Measurements from ENCODE around the gene EPSTI1. TPM values are rescaled to one million over a fixed set of nuclear protein-coding genes. Genes with fewer than 3 reads are reported as not detected.

EPSTI1 gene
- total RNA-seq, 6 experiments from 2014 or later, result 2.5 to 9.9 (median 5.2) TPM

- no peak overlapping the region for H3K27ac ChIP-seq
- H3K4me1 ChIP-seq, result no peaks in the 10 kb centered on the region
- no peaks in the 10 kb centered on the region for H3K36me3 ChIP-seq
- no peaks in the 10 kb centered on the region for H3K27me3 ChIP-seq
- no peaks in the 10 kb centered on the region for H3K9me3 ChIP-seq
- intact Hi-C loops (cut with DNase I), result no loop called here
- H3K4me3 ChIP-seq, result no peak overlapping the region
- no peak for DNase-seq
- WGBS (ENCODE audit: insufficient coverage, low coverage, low lambda C conversion rate, missing lambda C conversion rate), result 59% methylated on average over 3 of the region's 3 CpGs
- no peak for ATAC-seq
- no peak for TF ChIP-seq CTCF (IDR thresholded peaks at IDR 0.05)
- no peak for TF ChIP-seq POLR2A (IDR thresholded peaks at IDR 0.05)
These were observed 113.3 kb downstream of the EPSTI1 start for GRCh38 chr13:42878721-42879120.

GRCh38 chr13:42876887-42877545 lies 115.0 kb downstream of the EPSTI1 start:
- WGBS (ENCODE audit: insufficient coverage, low coverage, low lambda C conversion rate, missing lambda C conversion rate), result 46% methylated on average over 6 of the region's 6 CpGs
- H3K36me3 ChIP-seq, result no peaks in the 10 kb centered on the region
- ATAC-seq, result no peak
- H3K27me3 ChIP-seq, result no peaks in the 10 kb centered on the region
- no peak for TF ChIP-seq CTCF (IDR thresholded peaks at IDR 0.05)
- TF ChIP-seq POLR2A (IDR thresholded peaks at IDR 0.05), result no peak
- H3K4me3 ChIP-seq, result no peak overlapping the region
- intact Hi-C loops (cut with DNase I), result no loop called here
- no peaks in the 10 kb centered on the region for H3K9me3 ChIP-seq
- no peak overlapping the region for H3K27ac ChIP-seq
- H3K4me1 ChIP-seq, result no peaks in the 10 kb centered on the region
- DNase-seq, result no peak

GRCh38 chr13:42876270-42876714 lies 115.7 kb downstream of the EPSTI1 start:
- 16% methylated on average over 1 of the region's 1 CpG for WGBS (ENCODE audit: insufficient coverage, low coverage, low lambda C conversion rate, missing lambda C conversion rate)
- intact Hi-C loops (cut with DNase I), result no loop called here
- Histone ChIP-seq H3K4me3 (no peak overlapping the region), H3K27me3 (no peaks in the 10 kb centered on the region), H3K4me1 (no peaks in the 10 kb centered on the region), H3K36me3 (no peaks in the 10 kb centered on the region), H3K27ac (no peak overlapping the region), H3K9me3 (no peaks in the 10 kb centered on the region)
- no peak for TF ChIP-seq POLR2A (IDR thresholded peaks at IDR 0.05)
- no peak for DNase-seq
- peak in 2 of 4 donors; percentile 28 to 34 for ATAC-seq

GRCh38 chr13:42875475-42876269 lies 116.4 kb downstream of the EPSTI1 start:
- WGBS (ENCODE audit: insufficient coverage, low coverage, low lambda C conversion rate, missing lambda C conversion rate), result 50% methylated on average over 12 of the region's 12 CpGs
- no peak for TF ChIP-seq POLR2A (IDR thresholded peaks at IDR 0.05)
- no peak for TF ChIP-seq CTCF (IDR thresholded peaks at IDR 0.05)
- Histone ChIP-seq H3K4me1 (no peaks in the 10 kb centered on the region), H3K27me3 (no peaks in the 10 kb centered on the region), H3K4me3 (no peak overlapping the region), H3K36me3 (no peaks in the 10 kb centered on the region), H3K9me3 (no peaks in the 10 kb centered on the region), H3K27ac (no peak overlapping the region)
- ATAC-seq, result no peak
- no peak for DNase-seq
- intact Hi-C loops (cut with DNase I), result no loop called here

GRCh38 chr13:42874221-42874620 lies 117.8 kb downstream of the EPSTI1 start:
- 78% methylated on average over 2 of the region's 2 CpGs for WGBS (ENCODE audit: insufficient coverage, low coverage, low lambda C conversion rate, missing lambda C conversion rate)
- H3K27me3 ChIP-seq, result no peaks in the 10 kb centered on the region
- no peak overlapping the region for H3K4me3 ChIP-seq
- no peak for TF ChIP-seq CTCF (IDR thresholded peaks at IDR 0.05)
- no peak for TF ChIP-seq POLR2A (IDR thresholded peaks at IDR 0.05)
- ATAC-seq, result no peak
- H3K4me1 ChIP-seq, result no peaks in the 10 kb centered on the region
- no peak overlapping the region for H3K27ac ChIP-seq
- H3K9me3 ChIP-seq, result no peaks in the 10 kb centered on the region
- H3K36me3 ChIP-seq, result no peaks in the 10 kb centered on the region
- no peak for DNase-seq
- intact Hi-C loops (cut with DNase I), result no loop called here

Measured in right lobe of liver (tissue), 6 donors.